LHCN-M2 (cell line): Measurements from ENCODE around the gene GLMP. TPM values are rescaled to one million over a fixed set of nuclear protein-coding genes. Genes with fewer than 3 reads are reported as not detected.

ENCODE experiments used
- DNase-seq: peaks from one replicate; pipeline ENCODE4 v3.0.0-alpha.2; 2012; ENCODE audit warnings: low read depth
- total RNA-seq: library from RNA; depleted of rRNA; stranded (reverse); fragments of >200 nt; gene quantifications from 2 replicates; pipeline ENCODE4 v1.2.3, GENCODE V29; 2014; rRNA removed

The GLMP gene
- total RNA-seq, 1 experiment from 2014 or later = 42.2 TPM

- no peak for DNase-seq
Observed at GRCh38 chr1:156251527-156251926, 44.0 kb downstream of the GLMP start.

GRCh38 chr1:156249593-156249992 lies 45.9 kb downstream of the GLMP start:
- no peak for DNase-seq

GRCh38 chr1:156248323-156248683 lies 47.2 kb downstream of the GLMP start:
- DNase-seq = no peak

GRCh38 chr1:156247460-156248322 lies 47.8 kb downstream of the GLMP start, which contains the start of gene PAQR6:
Gene PAQR6 (minus strand): TSS chr1:156248056. CDS start chr1:156246731, 1,325 bp downstream.
- no peak for DNase-seq

GRCh38 chr1:156246781-156247459 lies 48.6 kb downstream of the GLMP start:
- no peak for DNase-seq

- no peak for DNase-seq
Observed at GRCh38 chr1:156246241-156246780, 49.2 kb downstream of the GLMP start.

- no peak for DNase-seq
Observed at GRCh38 chr1:156245451-156246232, 49.8 kb downstream of the GLMP start.

GRCh38 chr1:156244712-156245111 lies 50.8 kb downstream of the GLMP start:
- no peak for DNase-seq

GRCh38 chr1:156244126-156244525 lies 51.4 kb downstream of the GLMP start:
- no peak for DNase-seq

GRCh38 chr1:156242738-156243137 lies 52.7 kb downstream of the GLMP start:
- DNase-seq = no peak

Other genes starting within 250 kb of the GLMP start
- 34.1 and 37.7 TPM in 2 replicates for gene UBQLN4, start 241.9 kb downstream of the GLMP start, total RNA-seq
- 67.3 and 70.9 TPM in 2 replicates for gene LAMTOR2, start 240.9 kb downstream of the GLMP start, total RNA-seq
- not detected in 2 replicates for gene RAB25, start 234.5 kb downstream of the GLMP start, total RNA-seq
- gene MEX3A, start 213.2 kb downstream of the GLMP start, total RNA-seq = 4.9 and 5.8 TPM in 2 replicates
- 1,371 and 1,475 TPM in 2 replicates for gene LMNA, start 181.0 kb downstream of the GLMP start, total RNA-seq
- 0.40 and 0.64 TPM in 2 replicates for gene SEMA4A, start 142.1 kb downstream of the GLMP start, total RNA-seq
- 11.2 and 15.6 TPM in 2 replicates for gene SLC25A44, start 101.6 kb downstream of the GLMP start, total RNA-seq
- gene PMF1, start 82.7 kb downstream of the GLMP start, total RNA-seq = 67.2 and 70.1 TPM in 2 replicates
- 2.0 and 4.3 TPM in 2 replicates for gene BGLAP, start 53.5 kb downstream of the GLMP start, total RNA-seq
- gene PAQR6, start 47.6 kb downstream of the GLMP start, total RNA-seq = 0.83 and 1.8 TPM in 2 replicates
- gene SMG5, start 12.9 kb downstream of the GLMP start, total RNA-seq = 66.1 and 74.9 TPM in 2 replicates
- gene TMEM79, start 11.4 kb downstream of the GLMP start, total RNA-seq = 2.9 and 3.2 TPM in 2 replicates
- not detected in 2 replicates for gene VHLL, start 3.6 kb upstream of the GLMP start, total RNA-seq
- gene CCT3, start 42.6 kb upstream of the GLMP start, total RNA-seq = 341 and 346 TPM in 2 replicates
- not detected in 2 replicates for gene TSACC, start 42.8 kb upstream of the GLMP start, total RNA-seq
- gene RHBG, start 73.5 kb upstream of the GLMP start, total RNA-seq = not detected in 2 replicates
- gene MEF2D, start 205.1 kb upstream of the GLMP start, total RNA-seq = 21.9 and 23.2 TPM in 2 replicates